ENCODE data around the gene CCSER2. TPM values are rescaled to one million over a fixed set of nuclear protein-coding genes. Genes with fewer than 3 reads are reported as not detected.

The CCSER2 gene
- total RNA-seq, 1 donor from 2014 or later: 49.6 TPM

DNA sequence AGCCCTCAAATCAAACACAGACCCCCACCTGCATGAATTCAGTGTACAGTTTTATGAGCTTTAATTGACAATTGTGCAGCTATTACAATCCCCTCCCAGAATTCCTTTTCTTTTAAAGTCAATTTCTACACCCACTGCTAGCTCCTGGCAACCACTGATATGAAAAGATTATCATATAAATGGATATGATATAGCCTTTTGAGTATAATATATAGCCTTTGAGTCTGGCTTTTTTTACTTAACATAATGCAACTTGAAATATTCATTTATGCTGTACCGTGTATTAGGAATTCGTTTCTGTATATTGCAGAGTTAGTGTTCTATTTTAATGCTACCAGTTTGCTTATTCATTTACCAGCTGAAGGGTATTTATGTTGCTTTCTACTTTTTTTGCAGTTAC lies 127.7 kb downstream of the CCSER2 start:
- TF ChIP-seq, protein P1, sequence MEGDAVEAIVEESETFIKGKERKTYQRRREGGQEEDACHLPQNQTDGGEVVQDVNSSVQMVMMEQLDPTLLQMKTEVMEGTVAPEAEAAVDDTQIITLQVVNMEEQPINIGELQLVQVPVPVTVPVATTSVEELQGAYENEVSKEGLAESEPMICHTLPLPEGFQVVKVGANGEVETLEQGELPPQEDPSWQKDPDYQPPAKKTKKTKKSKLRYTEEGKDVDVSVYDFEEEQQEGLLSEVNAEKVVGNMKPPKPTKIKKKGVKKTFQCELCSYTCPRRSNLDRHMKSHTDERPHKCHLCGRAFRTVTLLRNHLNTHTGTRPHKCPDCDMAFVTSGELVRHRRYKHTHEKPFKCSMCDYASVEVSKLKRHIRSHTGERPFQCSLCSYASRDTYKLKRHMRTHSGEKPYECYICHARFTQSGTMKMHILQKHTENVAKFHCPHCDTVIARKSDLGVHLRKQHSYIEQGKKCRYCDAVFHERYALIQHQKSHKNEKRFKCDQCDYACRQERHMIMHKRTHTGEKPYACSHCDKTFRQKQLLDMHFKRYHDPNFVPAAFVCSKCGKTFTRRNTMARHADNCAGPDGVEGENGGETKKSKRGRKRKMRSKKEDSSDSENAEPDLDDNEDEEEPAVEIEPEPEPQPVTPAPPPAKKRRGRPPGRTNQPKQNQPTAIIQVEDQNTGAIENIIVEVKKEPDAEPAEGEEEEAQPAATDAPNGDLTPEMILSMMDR (IDR thresholded peaks at IDR 0.05; ENCODE audit: unreplicated experiment): no peak
- H3K36me3 Mint-ChIP-seq (ENCODE audit: insufficient read depth): peaks cover 26% of the 10 kb centered on the region
- H3K27ac Mint-ChIP-seq: peak overlapping the region; percentile 86
- DNase-seq (ENCODE audit: low spot score, unreplicated experiment): no peak
- H3K27me3 Mint-ChIP-seq: no peaks in the 10 kb centered on the region
- no peak overlapping the region for H3K4me3 Mint-ChIP-seq (ENCODE audit: low read depth)
- peaks cover 14% of the 10 kb centered on the region for H3K4me1 Mint-ChIP-seq (ENCODE audit: low read depth)
- peaks cover 23% of the 10 kb centered on the region for H3K9me3 Mint-ChIP-seq (ENCODE audit: low read depth)

DNA sequence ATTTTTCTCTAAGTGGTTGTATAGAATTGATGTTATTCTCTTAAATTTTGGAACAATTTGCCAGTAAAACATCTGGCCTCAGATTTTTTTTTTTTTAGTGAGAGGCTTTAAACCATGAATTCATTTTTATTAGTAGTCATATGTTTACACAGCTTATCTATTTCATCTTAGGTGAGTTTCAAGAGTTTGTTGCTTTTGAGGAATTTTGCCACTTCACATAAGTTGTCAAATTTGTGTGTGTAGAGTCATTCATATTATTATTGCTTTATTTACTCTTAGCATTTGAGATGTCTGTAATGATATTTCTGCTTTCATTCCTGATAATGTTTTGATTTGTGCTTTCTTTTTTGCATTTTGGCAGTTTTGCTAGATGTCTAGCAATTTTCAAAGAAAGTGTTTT lies 132.1 kb downstream of the CCSER2 start:
- Mint-ChIP-seq H3K27ac (no peak overlapping the region), H3K27me3 (no peaks in the 10 kb centered on the region), H3K36me3 (ENCODE audit: insufficient read depth) (peaks cover 28% of the 10 kb centered on the region), H3K9me3 (ENCODE audit: low read depth) (peaks cover 19% of the 10 kb centered on the region), H3K4me1 (ENCODE audit: low read depth) (peaks cover 19% of the 10 kb centered on the region), H3K4me3 (ENCODE audit: low read depth) (no peak overlapping the region)
- no peak for DNase-seq (ENCODE audit: low spot score, unreplicated experiment)
- TF ChIP-seq, protein P1 (IDR thresholded peaks at IDR 0.05; ENCODE audit: unreplicated experiment): no peak

DNA sequence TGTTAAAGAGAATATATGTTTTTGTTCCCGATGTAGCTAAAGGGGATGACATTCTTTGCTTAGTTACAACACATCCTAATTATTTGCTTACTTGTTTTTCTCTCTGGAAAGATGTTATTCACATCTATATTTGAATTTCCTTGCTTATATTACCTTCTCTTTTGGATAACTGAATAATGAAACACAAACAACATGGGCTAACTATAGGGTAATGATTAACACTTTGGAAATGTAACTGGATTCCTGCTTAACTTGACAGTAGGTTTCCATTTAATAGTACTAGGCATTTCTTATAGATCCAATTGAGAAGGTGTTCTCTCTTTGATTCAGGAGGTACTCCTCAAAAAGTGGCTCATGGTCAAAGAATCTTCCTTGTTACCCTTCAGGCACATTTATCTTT lies 141.1 kb downstream of the CCSER2 start:
- H3K36me3 Mint-ChIP-seq (ENCODE audit: insufficient read depth): peaks cover 16% of the 10 kb centered on the region
- TF ChIP-seq, protein P1 (IDR thresholded peaks at IDR 0.05; ENCODE audit: unreplicated experiment): no peak
- no peak for DNase-seq (ENCODE audit: low spot score, unreplicated experiment)
- H3K27ac Mint-ChIP-seq: peak overlapping the region; percentile 12
- H3K9me3 Mint-ChIP-seq (ENCODE audit: low read depth): no peaks in the 10 kb centered on the region
- H3K27me3 Mint-ChIP-seq: no peaks in the 10 kb centered on the region
- H3K4me3 Mint-ChIP-seq (ENCODE audit: low read depth): no peak overlapping the region
- peaks cover 17% of the 10 kb centered on the region for H3K4me1 Mint-ChIP-seq (ENCODE audit: low read depth)

DNA sequence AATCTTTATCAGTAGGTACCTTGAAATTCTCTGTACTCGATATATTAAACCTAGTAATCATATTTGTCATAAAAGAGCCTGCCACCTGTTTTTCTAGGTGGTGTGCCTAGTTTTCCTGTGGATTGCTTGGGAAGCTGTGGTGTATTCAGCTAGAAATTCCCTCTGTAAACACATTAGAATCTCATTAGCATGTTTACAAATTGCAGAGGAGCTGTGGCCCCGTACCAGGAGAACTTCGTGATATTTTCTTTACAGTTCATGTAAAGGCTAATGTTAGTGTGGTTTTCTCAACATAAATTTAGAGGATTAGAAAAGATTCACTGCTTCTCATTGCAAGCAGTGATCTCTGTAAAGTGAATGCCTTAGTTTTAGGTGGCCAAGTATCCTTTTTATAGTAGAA lies 144.7 kb downstream of the CCSER2 start:
- Mint-ChIP-seq H3K9me3 (ENCODE audit: low read depth) (no peaks in the 10 kb centered on the region), H3K27me3 (no peaks in the 10 kb centered on the region), H3K27ac (no peak overlapping the region), H3K4me3 (ENCODE audit: low read depth) (no peak overlapping the region), H3K4me1 (ENCODE audit: low read depth) (peaks cover 17% of the 10 kb centered on the region), H3K36me3 (ENCODE audit: insufficient read depth) (peaks cover 5% of the 10 kb centered on the region)
- TF ChIP-seq, protein P1 (IDR thresholded peaks at IDR 0.05; ENCODE audit: unreplicated experiment): no peak
- no peak for DNase-seq (ENCODE audit: low spot score, unreplicated experiment)

DNA sequence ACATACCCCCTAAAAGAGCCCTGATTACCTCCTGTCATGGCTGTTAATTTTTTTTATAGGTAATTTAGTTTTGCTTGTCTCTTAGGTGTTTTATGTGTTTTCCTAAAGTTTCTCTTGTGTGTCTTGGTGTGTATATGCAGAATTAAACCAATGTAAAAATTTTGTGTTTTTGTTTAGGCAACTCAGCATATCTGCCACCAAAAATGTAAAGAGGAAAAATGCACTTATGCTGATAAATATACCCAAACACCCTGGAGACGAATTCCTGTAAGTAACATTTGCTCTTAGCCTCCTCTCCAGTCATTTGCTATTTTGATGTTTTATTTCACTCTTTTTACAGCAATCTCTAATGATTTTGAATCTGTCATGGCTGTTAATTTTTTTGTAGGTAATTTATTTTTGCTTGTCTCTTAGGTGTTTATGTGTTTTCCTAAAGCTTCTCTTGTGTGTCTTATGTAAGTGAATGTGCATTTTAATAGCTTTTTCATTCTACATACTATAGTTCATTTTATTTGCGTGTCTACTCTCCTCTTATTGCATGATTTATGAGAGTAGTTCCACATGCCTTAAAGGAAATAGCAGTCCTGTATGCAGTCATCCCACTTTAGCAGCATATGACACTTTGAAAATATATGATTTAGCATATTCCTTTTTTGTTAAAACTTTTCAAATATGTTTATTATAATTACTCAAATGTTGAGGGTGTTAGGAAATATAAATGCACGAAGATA lies 149.2 kb downstream of the CCSER2 start:
- TF ChIP-seq, protein P1 (IDR thresholded peaks at IDR 0.05; ENCODE audit: unreplicated experiment): no peak
- Mint-ChIP-seq H3K9me3 (ENCODE audit: low read depth) (no peaks in the 10 kb centered on the region), H3K27ac (no peak overlapping the region), H3K4me1 (ENCODE audit: low read depth) (peaks cover 6% of the 10 kb centered on the region), H3K36me3 (ENCODE audit: insufficient read depth) (peaks cover 10% of the 10 kb centered on the region), H3K4me3 (ENCODE audit: low read depth) (no peak overlapping the region), H3K27me3 (no peaks in the 10 kb centered on the region)
- DNase-seq (ENCODE audit: low spot score, unreplicated experiment): no peak
